Rectal smooth muscle tissue (tissue), 1 donor: ENCODE data around the gene NTM.
"Not testable (repeated sequence)": the region's sequence is repeated elsewhere in the genome, so short reads cannot be mapped to it uniquely, and the experiment has no call there.

Experiments used
- H3K27ac ChIP-seq: one replicate; pipeline ENCODE4 v1.7.0; 2013; ENCODE audit warnings: low read depth, low read length, inconsistent platforms
- H3K27me3 ChIP-seq: one replicate; pipeline ENCODE4 v1.7.0; 2013; ENCODE audit warnings: low read length; ENCODE audit not compliant: control insufficient read depth, insufficient read depth
- H3K36me3 ChIP-seq: one replicate; pipeline ENCODE4 v1.7.0; 2013; ENCODE audit warnings: low read length; ENCODE audit not compliant: control insufficient read depth, insufficient read depth
- H3K4me1 ChIP-seq: one replicate; pipeline ENCODE4 v1.7.0; 2013; ENCODE audit warnings: low read length; ENCODE audit not compliant: control insufficient read depth, insufficient read depth
- H3K4me3 ChIP-seq: one replicate; pipeline ENCODE4 v1.7.0; 2013; ENCODE audit warnings: low read length
- H3K9ac ChIP-seq: one replicate; pipeline ENCODE4 v1.7.0; 2013; ENCODE audit warnings: low read length

The NTM gene

DNA sequence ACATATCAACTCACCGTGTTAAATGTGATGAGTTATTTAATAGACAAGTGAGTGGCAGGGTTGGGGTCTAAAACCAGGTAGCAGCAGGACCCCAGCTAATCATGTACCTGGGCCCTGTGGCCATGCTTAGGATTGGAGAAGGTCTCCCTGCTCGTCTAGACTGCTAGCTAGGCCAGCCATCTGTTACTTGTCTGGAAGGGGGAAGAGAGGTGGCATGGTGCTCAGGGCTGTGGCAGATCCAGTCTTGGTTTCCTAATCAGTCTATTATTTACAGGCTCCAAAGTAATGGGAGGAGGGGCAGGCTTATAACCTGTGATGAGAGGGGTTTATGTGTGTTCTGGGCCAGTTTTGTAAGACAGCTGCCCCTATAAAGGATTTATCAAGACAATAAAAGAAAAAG lies 105.9 kb downstream of the NTM start:
- Histone ChIP-seq H3K27me3 (no peaks in the 10 kb centered on the region), H3K9ac (no peak overlapping the region), H3K4me1 (peaks cover 2% of the 10 kb centered on the region), H3K27ac (no peak overlapping the region), H3K4me3 (no peak overlapping the region), H3K36me3 (no peaks in the 10 kb centered on the region)

DNA sequence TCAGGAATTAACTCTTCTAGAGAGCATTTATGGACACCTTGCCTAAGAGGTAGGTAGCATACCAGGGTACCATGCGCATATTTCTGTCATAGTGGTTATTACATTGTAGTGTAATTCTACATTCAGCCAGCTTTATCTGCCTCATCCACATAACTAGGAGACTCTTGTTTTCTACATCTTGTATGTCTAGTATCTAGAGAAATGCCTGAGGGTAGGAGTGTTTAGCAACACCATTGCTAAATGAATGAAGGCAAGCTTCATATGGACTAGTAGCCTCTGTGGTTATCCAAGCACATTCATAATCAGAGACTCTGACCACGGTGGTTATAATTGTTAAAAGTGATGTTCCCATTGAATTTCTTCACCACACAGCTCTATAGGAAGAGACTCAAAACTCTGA lies 107.9 kb downstream of the NTM start:
- Histone ChIP-seq H3K27me3 (no peaks in the 10 kb centered on the region), H3K4me1 (peaks cover 4% of the 10 kb centered on the region), H3K36me3 (no peaks in the 10 kb centered on the region), H3K4me3 (no peak overlapping the region), H3K27ac (no peak overlapping the region), H3K9ac (no peak overlapping the region)

DNA sequence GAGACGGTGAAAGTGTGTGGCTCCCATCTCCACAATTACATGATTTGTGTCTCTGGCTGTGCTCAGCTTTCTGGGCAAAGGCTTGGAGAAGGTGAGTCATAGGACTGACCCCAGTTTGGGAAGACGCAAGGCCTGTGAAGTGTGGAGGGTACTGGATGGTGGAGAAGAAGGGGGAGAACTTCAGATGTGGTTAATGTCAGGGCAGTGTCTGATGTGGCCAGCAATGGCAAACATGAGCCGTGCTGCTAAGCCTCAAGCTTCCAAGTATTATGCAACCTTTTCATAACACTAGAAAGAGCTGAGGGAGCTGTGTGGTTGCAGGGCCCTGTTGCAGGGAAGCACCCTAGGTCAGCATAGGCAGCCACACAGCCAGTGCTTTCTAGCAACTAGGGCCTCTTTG lies 110.9 kb downstream of the NTM start:
- Histone ChIP-seq H3K27ac (peak overlapping the region; percentile 18), H3K4me3 (no peak overlapping the region), H3K9ac (no peak overlapping the region), H3K4me1 (peaks cover 6% of the 10 kb centered on the region), H3K27me3 (no peaks in the 10 kb centered on the region), H3K36me3 (no peaks in the 10 kb centered on the region)

DNA sequence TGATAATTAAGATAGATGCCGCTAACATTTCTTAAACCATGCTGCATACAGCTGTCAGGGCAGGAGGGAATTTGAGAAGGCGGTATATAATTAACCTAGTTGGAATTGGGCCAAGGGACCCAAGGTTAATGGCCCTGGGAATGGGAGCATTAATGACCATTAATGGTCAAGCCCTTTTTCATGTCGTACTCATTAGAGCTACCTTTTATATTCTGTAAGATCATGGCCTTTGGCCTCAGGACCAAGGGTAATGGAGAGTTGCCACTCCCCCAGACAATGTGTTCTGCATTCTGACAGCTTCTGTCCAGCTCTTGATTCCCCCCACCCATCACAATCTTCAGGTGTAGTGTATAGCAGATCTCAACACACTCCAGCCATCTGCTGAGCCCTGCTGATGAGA lies 111.6 kb downstream of the NTM start:
- Histone ChIP-seq H3K9ac (no peak overlapping the region), H3K27ac (no peak overlapping the region), H3K27me3 (no peaks in the 10 kb centered on the region), H3K36me3 (no peaks in the 10 kb centered on the region), H3K4me1 (peaks cover 6% of the 10 kb centered on the region), H3K4me3 (no peak overlapping the region)

DNA sequence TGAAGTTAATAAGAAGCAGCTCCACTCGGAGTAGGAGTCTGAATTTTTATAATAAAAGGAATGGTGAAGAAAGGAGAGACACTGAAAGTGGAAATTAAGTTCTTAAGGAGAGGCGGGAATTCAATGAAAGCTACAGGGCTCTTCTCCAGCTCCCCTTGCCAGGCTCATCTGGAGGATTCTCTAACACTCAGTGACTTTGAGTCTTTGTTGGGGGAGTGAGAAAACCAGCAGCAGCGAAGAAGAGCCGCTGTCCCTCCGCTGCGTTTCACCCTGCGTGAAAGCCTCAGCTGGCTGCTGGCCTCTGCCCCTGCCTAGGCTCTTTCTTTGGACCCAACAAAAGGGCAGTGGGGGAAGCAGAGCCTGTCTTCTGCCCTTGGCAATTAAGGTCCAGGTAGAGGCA lies 113.0 kb downstream of the NTM start:
- Histone ChIP-seq H3K4me1 (peaks cover 9% of the 10 kb centered on the region), H3K27me3 (no peaks in the 10 kb centered on the region), H3K9ac (no peak overlapping the region)

DNA sequence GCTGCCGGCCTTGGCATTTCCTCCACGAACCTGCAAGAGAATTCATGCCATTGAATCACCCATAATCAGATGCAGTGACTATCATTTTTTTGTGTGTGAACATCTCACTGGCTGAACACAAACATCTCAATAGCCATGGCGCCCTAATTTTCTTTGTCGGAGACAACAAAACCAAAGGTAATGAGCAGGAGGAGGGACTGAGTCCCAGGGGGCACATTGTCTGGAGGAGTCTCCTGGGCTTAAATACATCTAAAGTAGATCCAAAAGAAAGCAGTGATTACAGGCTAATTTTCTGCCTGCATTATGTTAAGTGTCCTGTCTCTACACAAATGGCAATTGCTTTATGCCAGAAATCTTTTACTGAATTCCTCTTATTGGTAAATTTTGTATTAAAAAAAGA lies 113.5 kb downstream of the NTM start:
- Histone ChIP-seq H3K27me3 (no peaks in the 10 kb centered on the region), H3K9ac (no peak overlapping the region), H3K4me1 (peaks cover 9% of the 10 kb centered on the region), H3K27ac (no peak overlapping the region), H3K4me3 (no peak overlapping the region), H3K36me3 (no peaks in the 10 kb centered on the region)

More for the DNA sequence above, 113.0 kb downstream of the NTM start:
- Histone ChIP-seq H3K36me3 (no peaks in the 10 kb centered on the region), H3K4me3 (no peak overlapping the region), H3K27ac (no peak overlapping the region)

DNA sequence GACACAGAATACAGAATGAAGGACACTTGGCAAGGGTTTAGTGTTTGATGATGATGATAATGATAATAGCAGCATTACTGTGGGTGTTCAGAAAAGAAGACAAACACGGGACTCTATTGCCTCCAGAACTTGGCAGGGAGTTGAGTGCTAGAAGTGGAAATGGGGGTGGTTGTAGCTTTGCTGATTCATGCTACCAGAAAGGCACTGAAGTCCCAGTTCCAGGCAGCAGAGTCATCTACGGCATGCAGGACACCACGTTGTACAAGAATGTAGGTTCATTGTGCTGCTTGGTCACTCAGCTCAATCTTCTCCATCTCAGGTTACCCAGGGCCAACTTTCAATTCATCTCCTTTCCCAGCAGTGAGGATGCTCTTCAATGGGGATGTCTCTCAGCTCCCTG lies 115.7 kb downstream of the NTM start:
- Histone ChIP-seq H3K4me3 (no peak overlapping the region), H3K4me1 (peaks cover 9% of the 10 kb centered on the region), H3K27ac (no peak overlapping the region), H3K9ac (no peak overlapping the region), H3K36me3 (no peaks in the 10 kb centered on the region), H3K27me3 (no peaks in the 10 kb centered on the region)

DNA sequence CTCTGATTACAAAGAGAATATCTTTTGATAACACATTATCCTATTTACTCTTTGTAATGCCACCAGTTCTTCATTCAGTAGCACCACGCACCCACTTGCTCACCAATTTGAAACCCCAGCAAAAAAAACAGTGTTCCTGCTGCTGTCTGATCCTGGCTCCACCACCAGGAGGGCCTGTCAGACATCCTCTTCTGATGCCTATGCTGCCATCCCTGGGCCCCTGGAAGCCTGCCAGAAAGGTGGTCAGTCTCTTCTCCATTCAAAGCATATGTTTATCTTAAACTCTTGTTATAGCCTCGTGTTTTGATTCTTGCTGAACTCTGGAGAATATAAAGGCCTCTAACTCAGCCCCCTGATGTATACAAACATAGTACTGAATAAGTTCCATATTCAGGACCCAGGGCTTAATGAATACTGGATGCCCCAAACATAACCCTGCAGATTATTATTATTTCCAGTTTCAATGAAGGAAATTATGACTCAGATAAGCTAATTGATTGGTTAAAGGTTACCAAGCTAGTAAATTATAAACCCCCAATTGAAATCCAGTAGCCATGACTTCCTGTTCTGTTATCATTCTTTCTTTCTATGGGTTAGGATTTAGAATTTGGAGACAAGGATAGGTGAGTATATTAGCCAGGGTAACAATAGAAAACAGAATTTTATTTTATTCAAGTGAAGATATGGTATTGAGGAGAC lies 116.7 kb downstream of the NTM start:
- H3K9ac ChIP-seq = no peak overlapping the region
- no peak overlapping the region for H3K4me3 ChIP-seq
- H3K36me3 ChIP-seq = no peaks in the 10 kb centered on the region
- no peaks in the 10 kb centered on the region for H3K27me3 ChIP-seq
- no peak overlapping the region for H3K27ac ChIP-seq
- H3K4me1 ChIP-seq = peaks cover 5% of the 10 kb centered on the region

DNA sequence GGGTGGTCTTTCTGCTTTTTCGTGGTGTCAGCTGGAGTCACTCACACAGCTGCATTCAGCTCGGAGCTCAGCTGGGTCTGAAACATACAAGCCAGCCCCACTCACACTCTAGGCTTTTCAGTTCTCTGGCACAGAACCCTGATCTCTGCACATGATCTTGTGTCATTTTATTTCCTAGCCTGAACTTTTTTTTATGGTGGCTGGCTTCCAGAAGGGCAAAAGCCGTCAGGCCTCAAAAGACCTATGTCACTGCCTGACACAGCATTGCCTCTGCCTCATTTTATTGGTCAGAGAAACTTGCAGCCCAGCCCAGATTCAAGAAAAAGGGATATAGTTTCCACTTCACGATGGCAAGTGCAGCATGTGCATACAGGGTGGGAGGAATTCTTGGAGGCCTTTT lies 117.8 kb downstream of the NTM start:
- peak overlapping the region; percentile 27 for H3K27ac ChIP-seq
- peaks cover 5% of the 10 kb centered on the region for H3K4me1 ChIP-seq
- no peaks in the 10 kb centered on the region for H3K36me3 ChIP-seq
- no peaks in the 10 kb centered on the region for H3K27me3 ChIP-seq
- H3K9ac ChIP-seq = no peak overlapping the region
- no peak overlapping the region for H3K4me3 ChIP-seq

DNA sequence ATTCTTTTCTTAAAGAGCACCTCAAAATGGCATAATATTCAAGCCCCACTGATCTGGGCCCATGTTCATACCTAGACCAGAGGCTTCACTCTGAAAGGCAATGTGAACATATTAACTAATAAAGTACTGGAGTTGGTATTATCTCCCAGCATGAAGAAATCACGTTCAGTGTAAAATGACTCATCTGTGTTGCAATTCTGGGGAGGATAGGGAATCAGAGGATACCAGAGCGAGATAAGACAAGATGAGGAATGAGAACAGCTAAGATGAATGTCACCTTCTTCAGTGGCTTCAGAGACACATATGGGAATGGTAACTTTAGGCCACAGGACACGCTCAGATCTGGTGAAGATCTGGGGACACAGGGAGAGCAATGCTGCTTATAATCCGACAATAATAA lies 121.1 kb downstream of the NTM start:
- Histone ChIP-seq H3K27me3 (no peaks in the 10 kb centered on the region), H3K4me1 (peaks cover 5% of the 10 kb centered on the region), H3K36me3 (no peaks in the 10 kb centered on the region), H3K27ac (no peak overlapping the region), H3K9ac (no peak overlapping the region), H3K4me3 (no peak overlapping the region)

DNA sequence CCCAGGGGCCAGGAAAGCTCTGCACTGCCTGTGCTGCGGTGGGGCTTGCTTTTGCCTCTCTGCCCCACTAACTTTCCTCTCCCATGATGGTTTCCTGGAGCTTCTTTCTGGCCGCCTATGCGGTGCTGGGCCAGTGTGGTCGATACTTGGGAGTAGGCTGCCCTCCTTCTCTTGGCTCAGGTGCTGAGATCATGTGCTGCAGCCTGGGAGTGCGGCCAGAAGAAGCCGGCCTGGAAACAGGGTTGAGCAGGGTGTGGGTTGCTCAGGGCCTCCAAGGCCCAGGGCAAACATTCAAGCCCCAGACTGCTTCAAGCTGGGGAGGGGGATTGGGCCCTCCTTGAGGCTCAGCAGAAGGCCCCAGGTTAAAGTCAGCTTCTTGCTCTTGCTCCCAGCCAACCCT lies 125.0 kb downstream of the NTM start:
- Histone ChIP-seq H3K4me3 (no peak overlapping the region), H3K27ac (peak overlapping the region; percentile 56), H3K36me3 (no peaks in the 10 kb centered on the region), H3K4me1 (peaks cover 2% of the 10 kb centered on the region), H3K9ac (no peak overlapping the region), H3K27me3 (no peaks in the 10 kb centered on the region)

DNA sequence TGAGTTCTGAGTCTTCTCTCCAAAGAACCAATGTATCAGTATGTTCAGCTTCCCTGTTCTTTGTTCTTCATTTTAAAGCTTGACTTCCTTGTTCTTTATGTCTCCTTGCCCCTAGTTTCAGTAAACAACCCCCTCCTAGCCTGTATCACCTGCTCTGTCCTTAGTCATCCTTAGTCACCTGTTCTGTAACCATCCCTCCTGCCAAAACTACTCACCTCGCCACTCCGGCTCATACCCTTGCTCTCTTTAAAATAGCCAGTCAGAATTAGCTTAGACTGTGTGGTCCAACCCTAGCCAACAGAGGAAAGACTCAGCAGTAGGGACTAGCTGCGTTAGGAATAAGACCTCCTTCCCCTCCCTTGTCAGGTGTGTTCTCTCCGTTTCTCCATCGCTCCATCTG lies 127.3 kb downstream of the NTM start:
- H3K36me3 ChIP-seq, H3K4me3 ChIP-seq, H3K27me3 ChIP-seq, H3K4me1 ChIP-seq, H3K27ac ChIP-seq, H3K9ac ChIP-seq: not testable (repeated sequence)

DNA sequence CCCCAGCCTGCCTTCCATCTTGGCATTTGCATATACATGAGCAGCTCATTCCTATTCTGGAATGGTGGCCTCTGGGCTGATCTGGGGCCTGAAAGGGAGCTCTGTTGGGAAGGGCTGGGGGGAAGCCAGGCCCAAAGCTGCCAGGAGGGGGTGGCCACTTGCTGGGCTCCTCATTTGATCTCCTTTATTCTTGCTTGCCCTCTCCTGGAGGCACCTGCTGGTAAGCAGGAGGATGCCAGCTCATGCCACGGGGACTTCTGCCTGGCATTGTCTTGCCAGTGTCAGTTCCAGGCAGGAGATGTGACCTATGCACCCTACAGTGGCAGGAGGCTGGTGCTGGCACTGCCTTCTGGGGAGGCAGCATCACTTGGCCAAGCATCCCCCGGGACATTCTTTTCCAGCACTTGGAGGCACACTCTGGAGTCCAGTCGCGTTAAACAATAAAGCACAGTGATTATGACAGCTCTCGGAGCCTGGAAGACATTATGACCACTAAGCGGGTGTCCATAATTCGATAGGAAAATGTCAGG lies 128.3 kb downstream of the NTM start:
- H3K9ac ChIP-seq = no peak overlapping the region
- peaks cover 2% of the 10 kb centered on the region for H3K4me1 ChIP-seq
- H3K27me3 ChIP-seq = no peaks in the 10 kb centered on the region
- no peak overlapping the region for H3K27ac ChIP-seq
- no peak overlapping the region for H3K4me3 ChIP-seq
- H3K36me3 ChIP-seq = no peaks in the 10 kb centered on the region
